HepG2 (cell line): ENCODE data around the gene FSCN2. TPM values are rescaled to one million over a fixed set of nuclear protein-coding genes. Genes with fewer than 3 reads are reported as not detected.
A peak's percentile ranks its signal among the peaks of the same experiment; 100 is the strongest.

Experiments
- ARNTL ChIP-seq: sonication (generic); formaldehyde crosslinking; IDR thresholded peaks from 2 replicates; pipeline ENCODE4 v1.4.0; 2020; ENCODE audit warnings: mild to moderate bottlenecking, missing genetic modification reagents
- CREB3 ChIP-seq: sonication (generic); formaldehyde crosslinking; IDR thresholded peaks from 2 replicates; pipeline ENCODE4 v1.5.0; 2020; ENCODE audit warnings: missing genetic modification reagents
- ERF ChIP-seq: IDR thresholded peaks from 2 replicates; pipeline ENCODE4 v1.6.1; 2018; ENCODE audit warnings: missing biosample characterization, missing genetic modification reagents
- ESRRA ChIP-seq: sonication (generic); formaldehyde crosslinking; IDR thresholded peaks from 2 replicates; pipeline ENCODE4 v1.5.1; 2020; ENCODE audit warnings: mild to moderate bottlenecking, low read depth, missing genetic modification reagents
- ETS1 ChIP-seq: sonication (generic); formaldehyde crosslinking; IDR thresholded peaks from 2 replicates; pipeline ENCODE4 v1.4.0; 2020; ENCODE audit warnings: missing genetic modification reagents
- KDM4B ChIP-seq: sonication (generic); formaldehyde crosslinking; IDR thresholded peaks from 2 replicates; pipeline ENCODE4 v1.4.0; 2020; ENCODE audit warnings: missing genetic modification reagents
- KLF16 ChIP-seq, 2 experiments: sonication (generic) in 1 of 2; formaldehyde crosslinking in 1 of 2; IDR thresholded peaks; 2 replicates each; pipeline versions ENCODE4 v1.6.1 to v1.8.0; 2016 to 2023; ENCODE audit warnings: missing genetic modification reagents in 2 of 2, missing compliant biosample characterization in 1 of 2
- MTERF4 ChIP-seq: sonication (generic); formaldehyde crosslinking; IDR thresholded peaks from 2 replicates; pipeline ENCODE4 v1.8.0; 2023; ENCODE audit warnings: mild to moderate bottlenecking, missing genetic modification reagents
- TCF12 ChIP-seq, 2 experiments: fragments of 450-650 bp in 1 of 2; sonication (generic) in 1 of 2; formaldehyde crosslinking in 1 of 2; IDR thresholded peaks; 2 replicates each; pipeline versions ENCODE4 v1.6.1 to v1.8.0; 2017 to 2022; ENCODE audit warnings: antibody characterized with exemption in 1 of 2, mild to moderate bottlenecking in 1 of 2, missing genetic modification reagents in 1 of 2, moderate library complexity in 1 of 2
- THAP9 ChIP-seq: sonication (generic); formaldehyde crosslinking; IDR thresholded peaks from 2 replicates; pipeline ENCODE4; 2020; ENCODE audit warnings: missing genetic modification reagents, mild to moderate bottlenecking, borderline replicate concordance
- THYN1 ChIP-seq: sonication (generic); formaldehyde crosslinking; IDR thresholded peaks from 2 replicates; pipeline ENCODE4 v1.8.1; 2023; ENCODE audit warnings: low read depth, mild to moderate bottlenecking, moderate library complexity, missing genetic modification reagents, borderline replicate concordance
- XRCC5 ChIP-seq: fragments of 200-400 bp; formaldehyde crosslinking; optimal IDR thresholded peaks from 2 replicates; pipeline ENCODE3; 2017; ENCODE audit warnings: mild to moderate bottlenecking, low read length
- ZBTB10 ChIP-seq: sonication (generic); formaldehyde crosslinking; IDR thresholded peaks from 2 replicates; pipeline ENCODE4 v1.4.0; 2020; ENCODE audit warnings: missing genetic modification reagents, borderline replicate concordance
- ZNF572 ChIP-seq: sonication (generic); formaldehyde crosslinking; IDR thresholded peaks from 2 replicates; pipeline ENCODE4 v1.5.1; 2020; ENCODE audit warnings: mild to moderate bottlenecking, missing genetic modification reagents
- ZNF652 ChIP-seq: IDR thresholded peaks from 2 replicates; pipeline ENCODE4 v1.6.1; 2016; ENCODE audit warnings: low read depth, borderline replicate concordance
- ZNF782 ChIP-seq: sonication (generic); formaldehyde crosslinking; IDR thresholded peaks from 2 replicates; pipeline ENCODE4 v1.4.0; 2020; ENCODE audit warnings: missing genetic modification reagents, mild to moderate bottlenecking, borderline replicate concordance
- ZNF788 ChIP-seq: sonication (generic); formaldehyde crosslinking; IDR thresholded peaks from 2 replicates; pipeline ENCODE4 v1.5.0; 2020; ENCODE audit warnings: mild to moderate bottlenecking, missing genetic modification reagents, borderline replicate concordance
- polyA plus RNA-seq, 8 experiments: library from polyadenylated mRNA; depleted of rRNA in 3 of 8; stranded (reverse) in 7 of 8; unstranded in 1 of 8; fragments of >200 nt; fragmentation: Illumina TruSeq in 4 of 8; extraction: Trizol in 4 of 8; gene quantifications; 2 replicates each; pipeline versions ENCODE4 v1.2.1 to v1.2.3, GENCODE V29; 2011 to 2016; ENCODE audit warnings: low read depth in 4 of 8, missing spikeins in 1 of 8, mixed read lengths in 1 of 8; ENCODE audit not compliant: insufficient read depth in 1 of 8
- total RNA-seq, 5 experiments: library from RNA; depleted of rRNA; stranded (reverse); fragments of >200 nt; fragmentation: Illumina TruSeq; extraction: Trizol; gene quantifications; 2 replicates each; pipeline ENCODE4 v1.2.3, GENCODE V29; 2016; ENCODE audit warnings: low read depth in 1 of 5

The FSCN2 gene
- total and polyA plus RNA-seq, 2 of the 13 experiments (the other 11 are each of a cell fraction or from before 2014, with no cell fraction given): 0.09 TPM; not detected in 1

GRCh38 chr17:81552244-81553017 lies 24.3 kb downstream of the FSCN2 start, which contains the start of gene FAAP100 (continued):
- peak; percentile 72; the same call in 1 of the 2 replicates for TF ChIP-seq ZNF788 (CRISPR knock-in tag)
- no peak for TF ChIP-seq ZNF782 (CRISPR knock-in tag)
- peak; percentile 59; the same call in 1 of the 2 replicates for TF ChIP-seq KDM4B
- 0 out of 2 replicates have a peak, but pooled peaks have one; percentile 66 for TF ChIP-seq THYN1 (CRISPR knock-in tag)
- TF ChIP-seq XRCC5: peak; percentile 51
- TF ChIP-seq ERF: peak; percentile 17; the same call in 1 of the 2 replicates
- TF ChIP-seq ESRRA (CRISPR knock-in tag): no peak
- TF ChIP-seq MTERF4 (CRISPR knock-in tag): peak; percentile 81
- TF ChIP-seq ARNTL (CRISPR knock-in tag): no peak
- 0 out of 2 replicates have a peak, but pooled peaks have one; percentile 17 for TF ChIP-seq ZNF572 (CRISPR knock-in tag)
- no peak; the same call in 1 of the 2 replicates for TF ChIP-seq ZBTB10 (CRISPR knock-in tag)
- 0 out of 2 replicates have a peak, but pooled peaks have one; percentile 28 for TF ChIP-seq ETS1 (CRISPR knock-in tag)
- peak; percentile 49; the same call in 1 of the 2 replicates for TF ChIP-seq CREB3 (CRISPR knock-in tag)
- TF ChIP-seq ZNF652 (CRISPR knock-in tag): no peak
- TF ChIP-seq THAP9: peak; percentile 89
- TF ChIP-seq KLF16 (CRISPR knock-in tag; IDR thresholded peaks at IDR 0.05): peak in 1 of 2 experiments; percentile 99; a peak in 2 of 4 replicates
- no peak for TF ChIP-seq TCF12 (IDR thresholded peaks at IDR 0.05)
- no peak; the same call in 1 of the 2 replicates for TF ChIP-seq TCF12 (CRISPR knock-in tag; IDR thresholded peaks at IDR 0.05)
